Astrocyte (in vitro differentiated cells and primary cell): ENCODE results near the gene KCNJ16. TPM values are rescaled to one million over a fixed set of nuclear protein-coding genes. Genes with fewer than 3 reads are reported as not detected.
A peak's percentile ranks its signal among the peaks of the same experiment; 100 is the strongest.

Source experiments
- DNase-seq: peaks from one replicate; pipeline ENCODE4 v3.0.0-alpha.2; 2010; ENCODE audit warnings: low read depth
- FAIRE-seq: peaks from 2 replicates; lab custom pipeline; 2011; peaks lifted over from hg19 to GRCh38; lab: Jason Lieb, UNC
- H2AFZ ChIP-seq: 2 replicates; pipeline ENCODE4 v1.6.0; 2012; ENCODE audit warnings: low read depth, low read length, inconsistent platforms
- H3K27ac ChIP-seq: 2 replicates; pipeline ENCODE4 v1.5.1; 2011; ENCODE audit warnings: low read depth, low read length, inconsistent platforms
- H3K27me3 ChIP-seq: 2 replicates; pipeline ENCODE4 v1.6.0; 2011; ENCODE audit warnings: low read length, inconsistent platforms; ENCODE audit not compliant: insufficient read depth
- H3K36me3 ChIP-seq: 2 replicates; pipeline ENCODE4 v1.5.1; 2011; ENCODE audit warnings: low read length, inconsistent platforms; ENCODE audit not compliant: insufficient read depth
- H3K4me1 ChIP-seq: 2 replicates; pipeline ENCODE4 v1.5.1; 2011; ENCODE audit warnings: low read length, inconsistent platforms; ENCODE audit not compliant: insufficient read depth
- H3K4me2 ChIP-seq: 2 replicates; pipeline ENCODE4 v1.6.0; 2012; ENCODE audit warnings: low read length, inconsistent platforms
- H3K4me3 ChIP-seq: 2 replicates; pipeline ENCODE4 v1.5.1; 2011; ENCODE audit warnings: low read depth, mild to moderate bottlenecking, low read length, inconsistent platforms; ENCODE audit not compliant: insufficient read depth
- H3K79me2 ChIP-seq: 2 replicates; pipeline ENCODE4 v1.6.0; 2012; ENCODE audit warnings: mild to moderate bottlenecking, low read length, inconsistent platforms; ENCODE audit not compliant: insufficient read depth
- H3K9ac ChIP-seq: 2 replicates; pipeline ENCODE4 v1.6.0; 2012; ENCODE audit warnings: mild to moderate bottlenecking, low read length, inconsistent platforms
- H3K9me3 ChIP-seq: 2 replicates; pipeline ENCODE4 v1.5.1; 2012; ENCODE audit warnings: low read depth, mild to moderate bottlenecking, low read length, inconsistent platforms; ENCODE audit not compliant: insufficient read depth
- H4K20me1 ChIP-seq: 2 replicates; pipeline ENCODE4 v1.6.0; 2012; ENCODE audit warnings: low read length, inconsistent platforms; ENCODE audit not compliant: insufficient read depth
- H3K27ac Mint-ChIP-seq: one replicate; pipeline ENCODE4 v1.8.0; 2021; ENCODE audit warnings: mild to moderate bottlenecking, mixed read lengths; ENCODE audit not compliant: unreplicated experiment
- H3K27me3 Mint-ChIP-seq: one replicate; pipeline ENCODE4 v1.8.0; 2021; ENCODE audit warnings: low read depth, mixed read lengths; ENCODE audit not compliant: unreplicated experiment
- H3K36me3 Mint-ChIP-seq: one replicate; pipeline ENCODE4 v1.8.0; 2021; ENCODE audit warnings: low read depth, mixed read lengths; ENCODE audit not compliant: unreplicated experiment
- H3K4me1 Mint-ChIP-seq: one replicate; pipeline ENCODE4 v1.8.0; 2021; ENCODE audit warnings: low read depth, mixed read lengths; ENCODE audit not compliant: unreplicated experiment
- H3K4me3 Mint-ChIP-seq: one replicate; pipeline ENCODE4 v1.8.0; 2021; ENCODE audit warnings: mild to moderate bottlenecking, moderate library complexity, mixed read lengths; ENCODE audit not compliant: unreplicated experiment
- H3K9me3 Mint-ChIP-seq: one replicate; pipeline ENCODE4 v1.8.0; 2021; ENCODE audit warnings: mild to moderate bottlenecking, mixed read lengths; ENCODE audit not compliant: unreplicated experiment
- CTCF ChIP-seq: IDR thresholded peaks from 2 replicates; pipeline ENCODE4 v1.5.1; 2011; ENCODE audit warnings: low read depth, mild to moderate bottlenecking, inconsistent platforms, low read length, moderate library complexity; ENCODE audit not compliant: insufficient read depth
- EZH2 ChIP-seq: IDR thresholded peaks from 2 replicates; pipeline ENCODE4 v1.6.1; 2012; ENCODE audit warnings: mild to moderate bottlenecking, low read length, inconsistent platforms; ENCODE audit not compliant: insufficient read depth
- total RNA-seq: library from RNA; stranded (reverse); gene quantifications from 2 replicates; pipeline ENCODE4 v1.2.1, GENCODE V29; 2021

KCNJ16 gene
- total RNA-seq, 1 donor from 2014 or later: 0.73 TPM

DNA sequence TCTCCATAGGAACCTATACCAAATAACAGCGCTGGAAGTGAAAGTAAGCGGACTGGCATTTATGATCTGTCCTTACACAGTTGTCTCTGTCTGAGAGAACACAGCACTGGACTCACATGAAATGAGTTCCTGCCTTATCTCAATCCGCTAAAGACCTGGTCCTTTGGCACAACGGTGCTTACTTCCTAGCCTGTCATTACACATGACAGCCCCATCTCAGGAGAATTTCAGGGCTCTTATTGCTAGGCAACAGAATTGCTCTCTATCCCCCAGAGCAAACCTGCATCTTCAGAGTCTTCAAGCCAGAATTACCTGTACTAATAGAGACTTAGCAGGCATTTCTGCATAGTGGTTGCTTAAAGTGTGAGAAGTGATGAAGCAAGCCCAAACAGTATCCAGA, 98.7 kb downstream of the KCNJ16 start:
- Mint-ChIP-seq H3K9me3 (no peaks in the 10 kb centered on the region), H3K27ac (no peak overlapping the region), H3K4me3 (no peak overlapping the region), H3K4me1 (peaks cover 19% of the 10 kb centered on the region), H3K36me3 (peaks cover 11% of the 10 kb centered on the region), H3K27me3 (no peaks in the 10 kb centered on the region)
- Histone ChIP-seq H3K4me1 (peaks cover 12% of the 10 kb centered on the region), H3K4me3 (no peak overlapping the region), H3K36me3 (peaks cover 4% of the 10 kb centered on the region), H2AFZ (no peak overlapping the region), H3K27me3 (no peaks in the 10 kb centered on the region), H3K9ac (no peak overlapping the region), H3K27ac (no peak overlapping the region), H3K4me2 (peak overlapping the region; percentile 99), H3K9me3 (no peaks in the 10 kb centered on the region), H4K20me1 (no peaks in the 10 kb centered on the region), H3K79me2 (peaks cover 71% of the 10 kb centered on the region)
- no peak for DNase-seq
- no peak for FAIRE-seq
- TF ChIP-seq EZH2: no peak
- no peak for TF ChIP-seq CTCF

DNA sequence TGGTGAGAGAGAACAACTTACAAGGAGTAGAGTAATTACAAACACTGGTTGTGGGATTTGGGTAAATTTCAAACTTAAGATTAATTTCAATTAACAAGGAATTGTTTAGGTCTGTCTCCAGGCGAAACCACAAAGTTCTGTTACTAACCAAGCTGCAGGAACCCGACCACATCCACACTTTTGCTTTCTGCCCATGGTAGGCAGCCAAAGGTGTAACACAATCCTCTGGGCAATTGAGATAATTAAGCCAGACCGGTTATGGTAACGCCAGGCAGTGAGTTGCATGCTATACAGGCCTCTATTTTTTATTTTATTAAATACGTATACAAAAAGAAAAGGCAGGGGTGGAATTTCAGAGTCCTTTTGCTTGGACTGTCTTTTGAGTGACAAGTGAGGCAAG, 106.4 kb downstream of the KCNJ16 start:
- Histone ChIP-seq H3K4me1 (peaks cover 8% of the 10 kb centered on the region), H3K27me3 (no peaks in the 10 kb centered on the region), H3K9me3 (no peaks in the 10 kb centered on the region), H3K79me2 (peaks cover 17% of the 10 kb centered on the region), H3K36me3 (no peaks in the 10 kb centered on the region), H3K4me2 (no peak overlapping the region), H4K20me1 (no peaks in the 10 kb centered on the region), H2AFZ (no peak overlapping the region), H3K9ac (no peak overlapping the region), H3K27ac (no peak overlapping the region), H3K4me3 (no peak overlapping the region)
- H3K4me1 Mint-ChIP-seq: peaks cover 7% of the 10 kb centered on the region
- no peaks in the 10 kb centered on the region for H3K36me3 Mint-ChIP-seq
- no peaks in the 10 kb centered on the region for H3K9me3 Mint-ChIP-seq
- no peak overlapping the region for H3K4me3 Mint-ChIP-seq
- TF ChIP-seq EZH2 (no peak), CTCF (no peak)
- DNase-seq: peak; percentile 30
- H3K27me3 Mint-ChIP-seq: no peaks in the 10 kb centered on the region
- no peak overlapping the region for H3K27ac Mint-ChIP-seq
- no peak for FAIRE-seq

- Mint-ChIP-seq H3K36me3 (no peaks in the 10 kb centered on the region), H3K9me3 (no peaks in the 10 kb centered on the region), H3K4me1 (peaks cover 7% of the 10 kb centered on the region), H3K27me3 (no peaks in the 10 kb centered on the region), H3K4me3 (no peak overlapping the region), H3K27ac (no peak overlapping the region)
- no peak for FAIRE-seq
- no peak for DNase-seq
- no peak for TF ChIP-seq EZH2
- no peak for TF ChIP-seq CTCF
- Histone ChIP-seq H3K4me1 (peaks cover 8% of the 10 kb centered on the region), H3K4me3 (no peak overlapping the region), H3K9me3 (no peaks in the 10 kb centered on the region), H3K79me2 (peaks cover 12% of the 10 kb centered on the region), H3K9ac (no peak overlapping the region), H3K4me2 (no peak overlapping the region), H2AFZ (no peak overlapping the region), H3K36me3 (no peaks in the 10 kb centered on the region), H4K20me1 (no peaks in the 10 kb centered on the region), H3K27ac (no peak overlapping the region), H3K27me3 (no peaks in the 10 kb centered on the region)
These were observed 106.8 kb downstream of the KCNJ16 start for GRCh38 chr17:70181866-70182265.
